ENCODE data around the gene MRPL9. TPM values are rescaled to one million over a fixed set of nuclear protein-coding genes. Genes with fewer than 3 reads are reported as not detected.

MRPL9 gene
- total RNA-seq: 42.5 TPM
- long read RNA-seq, transcript MRPL9-201 (6 exons, 882 nt): minor isoform, 7 of 88 reads
- long read RNA-seq, transcript MRPL9-202 (7 exons, 1,296 nt): major isoform, 58 of 88 reads
- long read RNA-seq, partial matches to known transcripts: 7 of 88 reads
- long read RNA-seq, other reads (novel, unspliced or antisense): 16 of 88 reads

DNA sequence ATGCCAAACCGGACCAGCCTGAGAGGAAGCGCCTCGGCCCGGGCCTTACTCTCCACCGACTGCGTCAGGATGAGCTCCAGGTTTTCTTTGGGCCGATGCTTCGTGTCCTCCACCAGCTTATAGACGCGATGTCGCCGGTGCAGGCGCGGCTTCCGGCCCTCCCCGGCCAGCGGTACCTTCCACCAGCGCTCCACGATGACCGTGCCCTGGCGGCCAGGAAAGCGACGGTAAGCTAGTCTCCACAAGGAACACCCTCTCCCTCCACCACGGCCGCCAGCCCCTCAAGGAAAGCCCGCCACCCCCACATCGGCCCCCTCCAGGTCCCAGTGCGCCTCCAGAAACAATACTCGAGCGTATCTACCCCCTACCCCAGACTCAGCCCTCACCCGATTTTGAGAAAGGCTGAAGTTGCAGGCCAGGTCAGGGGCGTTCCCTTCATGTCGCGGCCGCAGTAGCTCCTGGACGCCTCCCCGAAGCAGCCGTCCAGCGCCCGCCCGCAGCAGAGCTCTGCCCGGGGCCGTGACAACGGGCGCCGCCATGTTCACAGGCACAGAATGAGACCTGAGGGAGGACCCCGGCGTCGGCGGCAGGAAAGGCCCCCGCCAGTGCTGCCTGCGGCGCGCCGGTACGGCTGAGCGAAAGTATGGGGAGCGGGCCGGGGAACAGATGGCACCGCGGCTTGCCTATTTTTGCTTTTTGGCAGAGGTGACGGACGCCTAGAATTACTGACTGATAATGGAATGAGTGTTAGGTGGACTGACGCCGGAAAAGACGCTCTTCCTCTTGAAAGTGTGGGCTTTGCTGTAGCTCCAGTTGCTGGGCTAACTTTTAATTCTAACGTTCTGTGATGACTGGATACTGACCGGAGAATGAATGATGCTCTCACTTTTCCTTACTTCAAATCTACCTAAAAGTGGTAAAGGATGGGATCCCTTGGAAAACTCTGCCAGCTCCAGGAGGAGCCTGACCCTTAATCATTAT, at the start of gene MRPL9:
Gene MRPL9 (minus strand): TSS at position 556 of the 981 bp plus-strand sequence. CDS start 17 bp downstream, at position 539.
- DNase-seq (ENCODE audit: low spot score): peak; percentile 94

DNA sequence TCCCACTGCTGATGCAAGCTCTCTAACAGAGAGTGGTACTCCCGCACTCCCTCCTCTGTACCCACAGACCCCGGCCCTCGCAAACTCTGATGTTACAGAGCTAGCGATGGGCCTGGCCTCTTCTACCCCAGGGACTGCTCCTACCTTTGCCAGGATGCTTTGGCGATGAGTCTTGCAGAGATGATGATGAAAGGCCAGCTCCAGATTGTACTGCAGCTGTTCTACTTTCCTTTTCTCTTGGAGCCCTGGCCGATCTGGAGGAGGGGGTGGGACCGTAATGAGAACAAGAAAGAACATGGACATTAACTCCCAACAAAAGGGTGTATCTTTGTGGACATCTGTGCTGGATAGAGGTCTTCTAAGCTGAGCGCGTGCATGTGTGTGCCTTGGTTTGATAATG, 47.9 kb upstream of the MRPL9 start:
- DNase-seq (ENCODE audit: low spot score): peak; percentile 37

DNA sequence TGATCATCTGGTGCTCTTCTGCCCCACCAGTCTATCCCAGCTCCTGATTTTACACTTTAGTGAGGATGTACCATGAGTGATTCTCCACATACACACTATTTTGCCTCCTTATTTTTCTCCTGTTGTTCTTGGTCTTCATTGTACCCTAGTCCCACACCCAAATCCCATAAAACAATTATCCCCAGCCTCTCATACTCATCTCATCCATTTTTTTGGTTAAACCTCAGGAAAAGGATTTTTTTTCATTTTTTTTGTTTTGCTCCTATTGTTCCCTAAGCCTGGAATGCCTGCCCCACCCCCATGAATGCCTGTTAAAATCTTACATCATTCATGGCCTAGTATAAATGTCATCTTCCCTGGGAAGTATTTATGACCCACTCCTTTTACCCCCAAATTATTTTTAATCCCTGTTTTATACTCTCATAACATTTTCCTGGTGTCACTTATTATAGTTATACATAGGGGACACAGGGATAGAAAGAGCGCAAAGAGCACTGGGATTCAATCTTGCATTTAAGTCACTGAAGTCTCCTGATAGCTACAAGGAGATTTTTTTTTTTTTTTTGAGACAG, 46.8 kb upstream of the MRPL9 start:
- no peak for DNase-seq (ENCODE audit: low spot score)

DNA sequence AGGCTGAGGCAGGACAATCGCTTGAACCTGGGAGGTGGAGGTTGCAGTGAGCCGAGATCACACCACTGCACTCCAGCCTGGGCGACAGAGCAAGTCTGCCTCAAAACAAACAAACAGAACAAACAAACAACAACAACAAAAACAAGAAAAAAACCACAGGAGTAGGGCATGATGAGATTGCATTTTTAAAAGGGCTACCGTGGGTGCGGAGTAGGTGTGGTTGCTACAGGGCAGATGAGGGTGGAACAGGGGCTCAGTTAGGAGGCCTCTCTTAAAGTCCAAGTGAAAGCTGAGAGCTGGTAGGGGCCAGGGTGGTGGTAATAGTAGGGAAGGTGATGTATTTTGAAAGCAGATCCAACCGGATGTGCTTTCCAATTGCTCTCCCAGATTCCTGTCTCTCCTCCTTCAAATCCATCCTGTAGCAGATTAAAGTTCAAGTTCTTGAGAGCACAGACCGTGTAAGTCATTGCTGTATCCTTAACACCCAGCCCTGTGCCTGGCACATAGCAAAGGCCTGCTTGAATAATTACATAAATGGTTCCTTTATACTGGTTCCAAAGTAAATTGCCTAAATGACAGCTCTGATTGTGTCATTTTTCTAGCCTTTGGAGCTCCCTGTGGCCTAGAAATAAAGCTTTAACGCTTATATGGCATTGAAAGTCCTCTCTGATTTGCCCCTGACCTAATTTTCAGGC, 46.1 kb upstream of the MRPL9 start:
- DNase-seq (ENCODE audit: low spot score): peak; percentile 3

DNA sequence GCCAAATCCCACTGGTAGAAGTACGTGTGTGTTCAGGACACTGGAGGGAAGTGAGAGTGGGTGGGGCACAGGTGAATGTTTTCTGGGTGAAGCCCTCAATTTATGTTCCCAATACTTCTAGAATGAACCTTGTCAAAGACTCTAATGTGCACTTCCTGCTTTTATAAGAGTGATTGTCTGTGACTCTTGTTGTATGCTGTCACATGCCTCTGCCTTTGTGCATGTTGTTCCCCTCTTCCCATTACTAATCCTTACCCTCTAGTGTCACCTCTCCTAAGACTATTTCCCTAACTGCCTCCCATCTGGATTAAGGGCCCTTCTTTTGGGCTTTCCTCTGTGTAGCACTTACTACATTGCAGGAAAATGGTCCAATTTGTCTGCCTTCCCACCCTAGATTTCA, 44.5 kb upstream of the MRPL9 start:
- DNase-seq (ENCODE audit: low spot score): no peak

DNA sequence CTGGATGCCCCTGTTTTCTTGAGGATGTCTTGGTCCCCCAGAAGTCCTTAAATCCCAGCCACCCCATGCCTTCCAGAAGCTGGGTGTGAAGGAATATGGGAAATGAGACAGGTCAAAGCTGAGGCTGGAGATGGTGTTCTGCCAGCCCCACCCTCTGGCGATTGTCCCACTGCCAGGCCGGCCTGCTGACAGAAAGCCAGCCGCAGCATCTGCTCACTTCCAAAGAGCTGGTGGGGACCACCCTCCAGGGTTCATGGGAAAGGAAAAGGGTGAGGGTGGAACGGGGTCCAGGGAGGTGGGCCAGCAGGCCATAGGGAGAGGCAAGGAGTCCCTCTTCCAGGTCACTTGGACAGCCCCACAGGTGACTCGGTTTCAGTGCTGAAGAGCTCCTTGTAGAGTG, 43.8 kb upstream of the MRPL9 start:
- peak; percentile 80 for DNase-seq (ENCODE audit: low spot score)

DNA sequence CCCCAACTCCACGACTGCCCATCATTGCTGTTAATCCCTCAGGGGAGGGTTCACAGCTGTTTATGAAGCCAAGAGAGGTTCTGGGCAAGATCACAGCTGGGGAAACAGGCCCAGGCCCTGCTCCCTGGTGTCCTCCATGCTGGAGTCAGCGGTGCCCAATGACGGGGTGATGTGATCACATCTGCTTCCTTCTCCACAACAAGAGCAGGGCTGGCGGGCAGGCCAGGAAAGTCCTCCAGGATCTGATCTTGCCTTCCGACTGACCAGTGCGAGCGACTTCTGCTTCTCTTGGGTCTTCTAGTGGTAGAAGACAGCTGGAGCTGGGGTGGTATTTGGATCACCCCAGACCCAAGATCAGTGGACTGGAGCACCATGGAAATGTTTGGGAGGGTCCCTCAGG, 42.9 kb upstream of the MRPL9 start:
- peak; percentile 89 for DNase-seq (ENCODE audit: low spot score)

DNA sequence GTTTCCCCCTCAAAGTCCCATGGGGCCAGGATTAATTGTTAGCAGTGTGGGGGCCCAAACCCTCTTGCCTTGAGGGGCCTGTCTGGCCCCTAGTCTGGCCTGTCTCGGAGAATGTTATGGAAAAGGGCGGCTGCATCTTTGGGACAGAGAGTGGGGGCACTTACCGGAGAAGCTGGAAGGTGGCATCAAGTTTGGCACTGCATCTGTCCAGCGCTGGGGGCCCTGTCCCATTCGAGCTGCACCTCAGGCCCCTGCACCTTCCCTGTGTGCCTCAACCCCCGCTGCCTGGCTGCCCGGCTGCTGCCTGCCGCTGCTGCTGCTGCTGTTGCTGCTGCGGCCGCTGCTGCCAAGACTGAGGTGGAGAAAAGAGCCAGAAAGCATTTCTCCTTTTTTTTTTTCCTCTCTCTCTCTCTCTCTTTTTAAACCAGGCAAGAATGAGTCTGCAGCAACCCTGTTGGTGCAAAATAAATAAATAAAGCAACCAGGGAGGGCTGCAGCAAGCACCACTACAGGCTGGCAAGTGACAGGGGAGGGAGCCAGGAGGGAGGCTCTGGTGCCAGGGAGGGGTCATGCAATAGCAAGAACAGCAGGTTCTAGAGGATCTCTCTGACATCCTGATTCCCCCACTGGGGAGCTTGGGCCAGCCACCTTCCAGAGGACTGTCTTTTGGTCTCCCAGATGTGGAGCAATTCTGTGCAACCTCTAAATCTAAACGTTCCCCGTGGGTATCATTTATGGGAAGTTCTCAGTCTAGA, 41.9 kb upstream of the MRPL9 start, which contains the start of gene LINGO4:
Gene LINGO4 (minus strand): TSS at position 354 of the 755 bp plus-strand sequence. CDS start 2,715 bp downstream, outside the sequence.
- peak; percentile 53 for DNase-seq (ENCODE audit: low spot score)

DNA sequence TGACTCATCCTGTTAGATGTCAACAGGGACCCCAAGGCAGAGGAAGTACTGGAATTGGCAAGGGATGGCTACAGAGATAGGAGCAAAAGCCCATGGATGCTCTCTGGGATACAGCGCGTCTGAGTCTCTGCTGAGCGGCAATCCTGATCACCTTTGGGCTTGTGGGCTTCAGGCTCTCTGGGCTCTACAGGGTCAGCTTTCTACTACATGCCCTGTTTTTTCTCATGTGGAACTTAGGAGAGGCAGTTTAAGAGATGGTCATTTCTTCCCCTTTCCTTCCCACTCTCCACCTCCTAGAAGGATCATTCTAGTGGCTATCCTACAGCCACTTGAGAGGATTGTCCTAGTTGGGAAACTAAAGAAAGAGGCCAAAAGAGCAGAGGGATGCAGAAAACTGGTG, 40.6 kb upstream of the MRPL9 start:
- no peak for DNase-seq (ENCODE audit: low spot score)

DNA sequence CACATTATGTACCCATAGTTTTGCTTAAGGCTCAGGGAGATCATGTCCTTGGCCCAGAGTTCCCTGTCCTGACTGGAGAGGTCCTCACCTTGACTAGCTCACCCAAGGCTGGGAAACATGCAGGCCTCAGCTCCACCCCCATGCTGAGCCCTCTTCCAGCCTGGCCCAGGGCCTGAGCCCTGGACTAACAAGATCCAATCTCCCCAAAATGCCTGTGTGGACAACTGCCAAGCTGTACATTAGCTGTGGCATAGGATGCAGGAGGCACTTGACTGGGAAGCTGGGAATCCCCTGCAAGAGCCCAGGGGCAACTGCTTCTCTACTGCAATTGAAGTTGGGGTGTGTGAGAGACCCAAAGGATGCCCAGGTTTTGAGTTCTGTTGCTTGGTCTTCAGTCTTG, 39.9 kb upstream of the MRPL9 start:
- DNase-seq (ENCODE audit: low spot score): no peak

DNA sequence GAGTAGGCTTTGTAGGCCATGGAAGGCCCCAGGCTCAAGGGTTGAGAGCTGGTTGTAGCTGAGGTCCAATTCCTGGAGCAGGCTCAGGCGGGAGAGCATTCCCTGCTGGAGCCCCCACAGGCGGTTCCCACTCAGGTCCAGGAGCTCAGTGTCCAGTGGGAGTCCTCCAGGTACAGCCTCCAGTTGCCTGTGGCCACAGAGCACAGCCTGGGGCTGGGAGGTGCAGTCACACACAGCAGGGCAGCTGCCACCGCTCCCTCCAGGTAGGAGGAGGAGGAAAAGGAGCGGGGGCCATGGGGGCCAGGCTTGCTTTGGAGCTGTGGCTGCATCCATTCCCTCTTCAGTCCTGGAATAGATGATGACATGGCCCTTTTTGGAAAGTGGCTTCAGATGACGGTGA, 39.1 kb upstream of the MRPL9 start:
- no peak for DNase-seq (ENCODE audit: low spot score)

DNA sequence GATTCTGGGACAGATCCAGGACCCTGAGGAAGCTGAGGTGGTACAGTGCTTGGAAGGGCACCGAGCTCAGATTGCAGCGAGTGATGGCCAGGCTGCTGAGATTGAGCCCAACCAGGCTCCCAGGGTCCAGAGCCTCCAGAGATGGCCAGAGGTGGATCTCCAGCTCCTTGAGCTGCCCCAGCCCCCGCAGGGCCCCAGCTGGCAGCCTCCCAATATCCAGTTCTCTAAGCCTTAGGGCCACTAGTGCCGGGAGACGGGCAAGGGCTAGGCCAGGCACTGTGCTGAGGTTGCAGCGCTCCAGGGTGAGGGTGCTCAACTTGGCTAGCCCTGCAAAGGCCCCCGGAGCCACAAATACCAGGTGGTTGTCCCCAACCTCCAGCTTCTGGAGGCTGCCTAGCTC, 38.5 kb upstream of the MRPL9 start:
- DNase-seq (ENCODE audit: low spot score): no peak

DNA sequence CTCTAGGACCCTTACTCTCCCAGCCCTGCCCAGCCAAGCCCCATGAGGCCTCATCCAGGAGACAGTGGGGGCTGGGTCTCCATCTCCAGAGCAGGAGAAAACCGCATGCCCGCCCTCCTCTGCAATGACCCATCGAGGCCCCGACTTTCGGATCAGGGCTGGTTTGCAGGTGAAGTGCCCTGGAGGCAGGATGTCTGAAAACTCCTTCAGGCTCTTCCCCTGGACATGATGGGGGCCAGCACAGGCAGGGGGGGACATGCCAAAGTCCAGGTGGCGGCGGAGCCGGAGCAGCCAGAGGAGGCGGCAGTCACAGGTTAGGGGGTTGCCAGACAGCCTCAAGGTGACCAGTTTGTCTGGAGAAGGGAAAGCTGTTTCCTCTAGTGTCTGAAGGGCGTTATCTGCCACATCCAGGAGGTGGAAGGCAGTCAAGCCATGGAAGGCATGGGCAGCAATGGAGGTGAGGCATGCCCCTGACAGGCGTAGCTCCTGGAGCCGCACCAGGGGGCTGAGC, 38.1 kb upstream of the MRPL9 start:
- no peak for DNase-seq (ENCODE audit: low spot score)

DNA sequence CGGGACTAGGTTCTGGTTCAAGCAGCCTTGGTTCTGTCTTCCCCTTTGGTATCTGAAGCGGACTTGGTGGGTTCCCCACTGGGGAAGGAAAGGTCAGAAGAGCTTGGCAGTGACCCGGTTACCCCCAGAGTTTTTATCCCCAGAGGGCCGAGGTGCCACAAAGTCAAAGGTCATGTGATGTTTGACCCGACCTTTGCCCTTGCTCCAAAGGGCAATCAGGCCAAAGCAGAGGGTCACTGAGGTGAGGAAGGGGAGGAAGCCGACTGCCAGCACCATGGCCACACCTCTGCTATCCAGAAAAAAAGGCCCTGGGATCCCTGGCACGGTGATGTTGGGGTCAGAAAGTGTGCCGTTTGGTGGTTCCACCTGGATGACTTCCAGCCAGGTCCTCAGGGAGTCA, 37.5 kb upstream of the MRPL9 start:
- no peak for DNase-seq (ENCODE audit: low spot score)

DNA sequence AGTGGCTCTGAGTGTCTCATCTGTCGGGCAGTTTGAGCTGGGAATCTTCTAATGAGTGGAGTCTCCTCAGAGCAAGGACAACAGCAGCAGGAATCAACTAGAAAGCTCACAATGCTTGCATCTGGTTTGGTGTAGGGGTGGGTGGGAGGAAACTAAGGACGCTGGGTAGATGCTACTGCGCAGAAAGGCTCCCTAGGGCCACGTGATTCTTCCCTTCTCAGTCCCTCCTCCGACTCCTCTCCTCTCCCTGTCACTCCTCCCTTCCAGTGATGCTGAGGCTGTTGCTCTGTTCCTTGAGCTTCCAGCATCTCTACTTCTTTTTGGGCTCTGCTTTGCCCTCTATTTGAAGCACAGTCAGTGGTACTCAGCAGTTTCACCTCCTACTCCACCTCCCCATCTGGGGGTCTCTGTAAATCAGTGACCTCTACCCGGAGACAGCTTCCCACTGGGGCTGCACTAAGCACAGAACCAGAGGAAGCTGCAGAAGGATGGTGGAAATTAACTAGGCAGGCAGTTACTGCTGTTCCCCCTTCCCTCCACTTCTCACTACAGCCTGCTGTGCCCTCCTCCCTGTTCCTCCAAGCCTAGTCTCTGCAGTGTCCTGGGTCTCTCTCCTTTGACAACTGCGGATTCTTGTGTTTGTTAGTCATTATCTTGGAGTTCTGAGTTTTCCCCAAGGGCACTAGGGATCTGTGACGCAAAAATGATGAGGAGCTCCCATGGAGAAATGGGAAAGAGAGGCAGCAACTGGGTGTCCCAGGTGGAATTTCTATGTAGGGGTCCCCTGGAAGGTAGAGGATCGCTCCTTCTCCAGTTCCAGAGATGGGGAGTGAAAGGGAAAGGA, 36.1 kb upstream of the MRPL9 start:
- no peak for DNase-seq (ENCODE audit: low spot score)

DNA sequence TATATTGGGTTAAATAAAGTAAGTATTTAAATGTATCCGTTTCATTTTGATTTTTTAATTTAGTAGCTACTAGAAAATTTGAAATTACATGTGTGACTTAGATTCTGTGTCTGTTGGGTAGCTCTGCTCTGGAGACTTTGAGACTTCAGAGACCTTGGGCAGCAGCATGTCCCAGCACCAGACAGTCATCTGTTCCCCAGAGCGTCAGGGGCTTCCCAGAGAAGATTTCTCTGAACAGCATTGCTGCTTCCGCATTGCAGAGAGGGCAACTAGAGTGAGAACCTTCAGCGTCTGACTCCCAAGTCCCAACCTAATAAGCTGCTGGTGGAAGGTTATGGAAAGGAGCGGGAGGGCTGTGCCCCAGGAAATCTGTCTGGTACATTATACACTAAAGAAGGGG, 35.3 kb upstream of the MRPL9 start:
- DNase-seq (ENCODE audit: low spot score): no peak

DNA sequence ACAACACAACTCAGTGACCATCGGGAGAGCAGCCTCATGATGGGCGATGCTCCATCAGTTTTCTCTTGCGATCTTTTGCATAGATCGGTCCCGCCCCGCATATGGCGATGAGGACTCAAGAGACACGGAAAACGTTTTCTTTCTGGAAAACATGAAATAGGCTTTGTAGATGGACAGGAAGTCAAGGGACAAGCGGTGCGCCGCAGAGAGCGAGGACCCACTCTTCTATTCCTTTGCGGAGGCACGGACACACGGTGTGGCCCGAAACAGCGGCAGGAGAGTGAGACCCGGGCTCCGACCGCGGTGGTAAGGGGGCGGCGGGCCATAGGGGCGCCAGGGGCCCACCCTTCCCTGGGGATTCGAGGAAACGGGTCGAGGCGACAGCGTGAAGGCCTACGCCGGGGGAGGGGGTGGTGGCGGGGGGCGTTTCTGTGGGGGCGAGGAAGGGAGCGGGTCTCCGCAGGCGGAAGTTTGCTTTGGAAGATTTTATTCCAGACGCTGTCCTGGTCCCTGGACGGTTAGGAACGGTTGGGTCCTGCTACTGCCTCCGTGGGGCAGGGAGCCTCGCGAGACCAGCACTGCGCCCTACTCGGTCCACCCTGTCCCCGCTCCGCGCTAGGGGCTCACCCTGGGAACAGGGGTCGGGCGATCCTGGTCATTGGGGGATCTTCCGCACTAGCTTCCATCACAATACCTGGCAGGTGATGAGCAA, 27.8 kb upstream of the MRPL9 start:
- no peak for DNase-seq (ENCODE audit: low spot score)

DNA sequence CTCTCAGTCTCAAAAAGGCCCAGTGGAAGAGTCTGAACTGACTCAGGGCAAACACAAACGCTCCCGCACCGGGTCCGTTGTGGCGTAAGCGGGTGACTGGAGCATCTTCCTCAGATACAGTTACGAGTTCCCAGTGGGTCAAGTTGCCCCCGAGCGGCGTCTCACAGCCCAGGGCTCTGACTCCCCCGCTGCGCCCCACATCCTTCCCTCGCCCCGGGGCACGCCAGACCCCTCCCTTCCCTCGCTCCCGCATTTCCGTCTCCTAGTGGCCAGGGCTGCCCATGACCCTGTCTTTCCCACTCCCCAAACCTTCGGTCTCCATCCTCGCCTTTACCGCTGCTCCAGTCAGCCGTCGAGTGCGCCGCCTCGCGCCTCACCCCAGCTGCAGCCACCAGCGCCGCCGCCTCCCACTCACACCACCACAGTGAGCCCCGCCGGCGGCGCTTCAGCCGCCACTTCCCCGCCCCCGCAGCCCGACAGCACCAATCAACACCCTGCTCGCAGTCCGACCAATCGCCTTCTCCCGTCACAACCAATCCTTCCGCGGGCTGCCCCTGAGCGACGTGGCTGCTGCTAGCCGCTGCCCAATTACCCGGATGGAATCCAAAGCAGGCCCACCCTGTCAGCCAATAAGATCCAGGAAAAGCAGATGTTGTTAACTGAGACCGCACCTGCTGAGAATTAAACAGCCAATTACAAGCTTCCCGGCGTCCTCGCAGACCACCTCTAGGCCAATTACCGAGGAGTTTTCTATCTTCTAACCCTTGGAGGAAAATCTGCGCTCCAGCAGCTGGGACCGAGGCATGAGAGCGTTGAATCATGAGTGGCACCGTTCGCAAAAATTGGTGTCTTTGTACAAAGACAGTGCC, 27.0 kb upstream of the MRPL9 start, which contains the start of gene TDRKH:
Gene TDRKH (minus strand): TSS at position 430 of the 869 bp plus-strand sequence. CDS start 7,478 bp downstream, outside the sequence.
- DNase-seq (ENCODE audit: low spot score): peak; percentile 98

Data from mesenteric fat pad (tissue), 1 donor.